Activated CD8-positive, alpha-beta memory T cell treated with anti-CD3 and anti-CD28 coated beads, Interleukin-2, amount 50 U/mL, for 48 hours (primary cell): Measurements from ENCODE around the gene NCAPD2.
A peak's percentile ranks its signal among the peaks of the same experiment; 100 is the strongest.
"Not testable (repeated sequence)": the region's sequence is repeated elsewhere in the genome, so short reads cannot be mapped to it uniquely, and the experiment has no call there.

Experiments
- DNase-seq: peaks from one replicate; pipeline ENCODE4 v3.0.0-alpha.2; 2020

The NCAPD2 gene

GRCh38 chr12:6551063-6551461 lies 57.2 kb downstream of the NCAPD2 start:
- no peak for DNase-seq

- DNase-seq: no peak
These were observed 57.7 kb downstream of the NCAPD2 start for GRCh38 chr12:6551496-6552139.

GRCh38 chr12:6552140-6552551 lies 58.2 kb downstream of the NCAPD2 start:
- DNase-seq: no peak

- DNase-seq: no peak
These were observed 59.4 kb downstream of the NCAPD2 start for GRCh38 chr12:6553051-6553868.

GRCh38 chr12:6554168-6555017 lies 60.5 kb downstream of the NCAPD2 start:
- DNase-seq: peak; percentile 88

GRCh38 chr12:6555018-6555691 lies 61.3 kb downstream of the NCAPD2 start:
- DNase-seq: peak; percentile 71

- DNase-seq: not testable (repeated sequence)
These were observed 62.6 kb downstream of the NCAPD2 start for GRCh38 chr12:6556496-6556817.

- no peak for DNase-seq
These were observed 63.0 kb downstream of the NCAPD2 start for GRCh38 chr12:6556857-6557256.

GRCh38 chr12:6558014-6558760 lies 64.3 kb downstream of the NCAPD2 start:
- DNase-seq: not testable (repeated sequence)

GRCh38 chr12:6559500-6559899 lies 65.6 kb downstream of the NCAPD2 start:
- DNase-seq: no peak

- DNase-seq: no peak
These were observed 66.8 kb downstream of the NCAPD2 start for GRCh38 chr12:6560501-6561205.

GRCh38 chr12:6562881-6563280 lies 69.0 kb downstream of the NCAPD2 start:
- no peak for DNase-seq

GRCh38 chr12:6563448-6564050 lies 69.6 kb downstream of the NCAPD2 start:
- DNase-seq: peak; percentile 88

GRCh38 chr12:6567112-6567670 lies 73.3 kb downstream of the NCAPD2 start:
- no peak for DNase-seq

- DNase-seq: no peak
These were observed 75.4 kb downstream of the NCAPD2 start for GRCh38 chr12:6569312-6569711.

- no peak for DNase-seq
These were observed 75.9 kb downstream of the NCAPD2 start for GRCh38 chr12:6569786-6570185.

- peak; percentile 75 for DNase-seq
These were observed 76.5 kb downstream of the NCAPD2 start for GRCh38 chr12:6570264-6570887.

- DNase-seq: no peak
These were observed 79.1 kb downstream of the NCAPD2 start for GRCh38 chr12:6573001-6573400.

GRCh38 chr12:6574576-6575295 lies 80.8 kb downstream of the NCAPD2 start:
- DNase-seq: peak; percentile 60

- DNase-seq: no peak
These were observed 81.7 kb downstream of the NCAPD2 start for GRCh38 chr12:6575648-6576047.
